ENCODE measurements around the gene ACSL3.
"Not testable (repeated sequence)": the region's sequence is repeated elsewhere in the genome, so short reads cannot be mapped to it uniquely, and the experiment has no call there.

- TF ChIP-seq CTCF (IDR thresholded peaks at IDR 0.05); ZFX (IDR thresholded peaks at IDR 0.05; ENCODE audit: borderline replicate concordance): not testable (repeated sequence)
Observed at GRCh38 chr2:222868560-222869251, 7.9 kb downstream of the ACSL3 start.
